Lower leg skin (tissue), 3 donors: Measurements from ENCODE around the gene HECTD4.

Experiments
- CTCF ChIP-seq, 3 donors: fragments of 450-650 bp; IDR thresholded peaks; one replicate each; pipeline ENCODE4 v1.5.1; 2016; ENCODE audit warnings: antibody characterized with exemption in 3 of 3, mild to moderate bottlenecking in 3 of 3, moderate library complexity in 2 of 3
- POLR2A ChIP-seq, 2 donors: fragments of 450-650 bp; IDR thresholded peaks; one replicate each; pipeline ENCODE4 v1.6.1; 2016 to 2017; ENCODE audit warnings: antibody characterized with exemption in 2 of 2, mild to moderate bottlenecking in 1 of 2, moderate library complexity in 1 of 2

- TF ChIP-seq POLR2A (IDR thresholded peaks at IDR 0.05) (no peak), CTCF (IDR thresholded peaks at IDR 0.05) (no peak)
Measured at GRCh38 chr12:112207397-112207924, 174.8 kb downstream of the HECTD4 start.
